ENCODE results near the gene ANGPTL4. TPM values are rescaled to one million over a fixed set of nuclear protein-coding genes. Genes with fewer than 3 reads are reported as not detected.
"Not testable (repeated sequence)": the region's sequence is repeated elsewhere in the genome, so short reads cannot be mapped to it uniquely, and the experiment has no call there.

ANGPTL4 gene
- total RNA-seq, 2 experiments from 2014 or later: 1.7 to 2.9 TPM

DNA sequence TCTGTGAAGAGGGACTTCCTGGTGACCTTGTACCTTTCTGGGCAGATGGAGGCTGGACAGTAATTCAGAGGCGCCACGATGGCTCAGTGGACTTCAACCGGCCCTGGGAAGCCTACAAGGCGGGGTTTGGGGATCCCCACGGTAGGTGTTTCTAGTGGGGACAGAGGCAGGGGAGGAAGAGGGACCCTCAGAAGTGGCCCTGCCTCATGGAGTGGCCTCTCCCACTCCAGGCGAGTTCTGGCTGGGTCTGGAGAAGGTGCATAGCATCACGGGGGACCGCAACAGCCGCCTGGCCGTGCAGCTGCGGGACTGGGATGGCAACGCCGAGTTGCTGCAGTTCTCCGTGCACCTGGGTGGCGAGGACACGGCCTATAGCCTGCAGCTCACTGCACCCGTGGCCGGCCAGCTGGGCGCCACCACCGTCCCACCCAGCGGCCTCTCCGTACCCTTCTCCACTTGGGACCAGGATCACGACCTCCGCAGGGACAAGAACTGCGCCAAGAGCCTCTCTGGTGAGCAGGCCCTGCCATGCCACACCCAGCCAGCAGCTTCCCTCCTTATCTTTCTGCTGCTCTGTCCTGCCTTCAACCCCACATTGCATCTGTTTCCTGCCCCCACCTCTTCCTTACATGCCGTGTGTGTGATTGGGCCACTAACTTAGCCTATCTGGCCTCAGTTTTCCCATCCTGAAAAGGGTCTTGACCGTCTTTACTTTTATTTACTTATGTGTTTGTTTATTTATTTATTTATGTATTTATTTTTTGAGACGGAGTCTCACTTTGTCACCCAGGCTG, 7.3 kb downstream of the ANGPTL4 start:
- POLR2A ChIA-PET: no interaction called here
- peaks cover 5% of the 10 kb centered on the region for H3K4me1 Mint-ChIP-seq (ENCODE audit: low read depth)
- CTCF ChIA-PET: interaction anchor here (0.6 to 1.3 kb wide), 4 partner anchors 18 to 119 kb away, joined by 3 to 7 read pairs (median 4); no protein-coding TSS in a partner anchor

DNA sequence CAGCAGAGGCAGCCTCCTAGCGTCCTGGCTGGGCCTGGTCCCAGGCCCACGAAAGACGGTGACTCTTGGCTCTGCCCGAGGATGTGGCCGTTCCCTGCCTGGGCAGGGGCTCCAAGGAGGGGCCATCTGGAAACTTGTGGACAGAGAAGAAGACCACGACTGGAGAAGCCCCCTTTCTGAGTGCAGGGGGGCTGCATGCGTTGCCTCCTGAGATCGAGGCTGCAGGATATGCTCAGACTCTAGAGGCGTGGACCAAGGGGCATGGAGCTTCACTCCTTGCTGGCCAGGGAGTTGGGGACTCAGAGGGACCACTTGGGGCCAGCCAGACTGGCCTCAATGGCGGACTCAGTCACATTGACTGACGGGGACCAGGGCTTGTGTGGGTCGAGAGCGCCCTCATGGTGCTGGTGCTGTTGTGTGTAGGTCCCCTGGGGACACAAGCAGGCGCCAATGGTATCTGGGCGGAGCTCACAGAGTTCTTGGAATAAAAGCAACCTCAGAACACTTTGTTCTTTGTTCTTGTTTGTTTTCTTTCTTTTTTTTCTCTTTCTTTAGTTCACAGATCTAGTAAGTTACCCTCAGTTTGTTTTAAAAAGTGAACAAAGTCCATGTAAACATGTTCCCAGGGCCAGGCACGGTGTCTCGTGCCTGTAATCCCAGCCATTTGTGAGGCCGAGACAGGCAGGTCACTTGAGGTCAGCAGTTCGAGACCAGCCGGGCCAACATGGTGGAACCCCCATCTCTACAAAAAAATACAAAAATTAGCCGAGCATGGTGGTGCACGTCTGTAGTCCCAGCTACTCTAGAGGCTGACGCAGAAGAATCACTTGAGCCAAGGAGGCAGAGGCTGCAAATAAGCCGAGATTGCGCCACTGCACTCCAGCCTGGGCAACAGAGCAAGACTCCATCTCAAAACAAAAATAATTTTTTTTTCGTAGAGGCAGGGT, 10.2 kb downstream of the ANGPTL4 start:
- POLR2A ChIA-PET: no interaction called here
- H3K27me3 Mint-ChIP-seq: no peaks in the 10 kb centered on the region
- CTCF ChIA-PET: no interaction called here

More for the DNA sequence above, 7.3 kb downstream of the ANGPTL4 start:
- Mint-ChIP-seq H3K27me3 (peaks cover 17% of the 10 kb centered on the region), H3K9me3 (no peaks in the 10 kb centered on the region), H3K27ac (no peak overlapping the region), H3K36me3 (no peaks in the 10 kb centered on the region), H3K4me3 (no peak overlapping the region)
- intact Hi-C loops (cut with micrococcal nuclease): no loop called here
- no peak for DNase-seq

DNA sequence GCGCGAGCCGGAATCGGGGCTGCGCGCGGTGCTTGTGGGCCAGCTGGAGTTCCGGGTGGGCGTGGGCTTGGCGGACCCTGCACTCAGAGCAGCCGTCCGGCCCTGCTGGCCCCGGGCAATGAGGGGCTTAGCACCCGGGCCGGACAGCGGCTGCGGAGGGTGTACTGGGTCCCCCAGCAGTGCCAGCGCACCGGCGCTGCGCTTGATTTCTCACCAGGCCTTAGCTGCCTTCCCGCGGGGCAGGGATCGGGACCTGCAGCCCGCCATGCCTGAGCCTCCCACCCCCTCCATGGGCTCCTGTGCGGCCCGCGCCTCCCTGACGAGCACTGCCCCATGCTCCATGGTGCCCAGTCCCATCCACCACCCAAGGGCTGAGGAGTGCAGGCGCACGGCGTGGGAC, 11.8 kb downstream of the ANGPTL4 start:
- POLR2A ChIA-PET; H3K27me3 Mint-ChIP-seq; H3K4me3 Mint-ChIP-seq; H3K4me1 Mint-ChIP-seq (ENCODE audit: low read depth); H3K27ac Mint-ChIP-seq; intact Hi-C loops (cut with micrococcal nuclease); DNase-seq; H3K9me3 Mint-ChIP-seq; H3K36me3 Mint-ChIP-seq; CTCF ChIA-PET: not testable (repeated sequence)

More for the DNA sequence above, 10.2 kb downstream of the ANGPTL4 start:
- DNase-seq: no peak
- Mint-ChIP-seq H3K4me3 (no peak overlapping the region), H3K4me1 (ENCODE audit: low read depth) (peaks cover 7% of the 10 kb centered on the region), H3K27ac (no peak overlapping the region), H3K36me3 (no peaks in the 10 kb centered on the region), H3K9me3 (no peaks in the 10 kb centered on the region)
- intact Hi-C loops (cut with micrococcal nuclease): no loop called here

DNA sequence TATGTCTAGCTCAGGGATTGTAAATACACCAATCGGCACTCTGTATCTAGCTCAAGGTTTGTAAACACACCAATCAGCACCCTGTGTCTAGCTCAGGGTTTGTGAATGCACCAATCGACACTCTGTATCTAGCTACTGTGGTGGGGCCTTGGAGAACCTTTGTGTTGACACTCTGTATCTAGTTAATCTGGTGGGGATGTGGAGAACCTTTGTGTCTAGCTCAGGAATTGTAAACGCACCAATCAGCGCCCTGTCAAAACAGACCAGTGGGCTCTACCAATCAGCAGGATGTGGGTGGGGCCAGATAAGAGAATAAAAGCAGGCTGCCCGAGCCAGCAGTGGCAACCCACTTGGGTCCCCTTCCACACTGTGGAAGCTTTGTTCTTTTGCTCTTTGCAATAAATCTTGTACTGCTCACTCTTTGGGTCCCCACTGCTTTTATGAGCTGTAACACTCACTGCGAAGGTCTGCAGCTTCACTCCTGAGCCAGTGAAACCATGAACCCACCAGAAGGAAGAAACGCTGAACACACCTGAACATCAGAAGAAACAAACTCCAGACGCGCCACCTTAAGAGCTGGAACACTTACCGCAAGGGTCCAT, 12.5 kb downstream of the ANGPTL4 start:
- DNase-seq; H3K9me3 Mint-ChIP-seq; intact Hi-C loops (cut with micrococcal nuclease); H3K36me3 Mint-ChIP-seq; H3K4me3 Mint-ChIP-seq; H3K27ac Mint-ChIP-seq; H3K27me3 Mint-ChIP-seq; H3K4me1 Mint-ChIP-seq (ENCODE audit: low read depth): not testable (repeated sequence)
- POLR2A ChIA-PET: interaction anchor here (0.6 kb wide), 1 partner anchor 185 kb away, joined by 3 read pairs; no protein-coding TSS in a partner anchor
- CTCF ChIA-PET: interaction anchor here (1.5 kb wide), 1 partner anchor 24 kb away, joined by 4 read pairs; no protein-coding TSS in a partner anchor

DNA sequence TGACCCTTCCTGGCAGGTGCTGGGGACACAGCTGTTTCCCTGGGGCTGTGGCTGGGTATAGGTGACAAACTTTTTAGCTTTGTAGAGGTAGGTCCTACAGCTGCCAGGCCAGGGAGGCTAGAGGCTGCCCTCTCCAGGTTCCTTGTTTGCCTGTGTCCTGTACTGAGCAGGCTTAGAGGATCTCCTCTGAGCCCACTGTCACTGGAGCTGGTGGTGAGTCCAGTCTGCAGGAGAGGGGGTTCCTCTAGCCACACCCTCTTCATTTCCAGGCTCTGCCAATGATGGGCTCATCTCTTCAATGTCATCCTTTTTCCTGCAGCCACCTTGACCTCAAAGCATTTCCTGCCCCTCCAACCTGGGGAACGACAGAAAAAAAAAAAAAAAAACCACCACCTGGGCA, 13.6 kb downstream of the ANGPTL4 start:
- Mint-ChIP-seq H3K4me1 (ENCODE audit: low read depth) (peaks cover 7% of the 10 kb centered on the region), H3K9me3 (peaks cover 2% of the 10 kb centered on the region), H3K4me3 (no peak overlapping the region), H3K27ac (no peak overlapping the region), H3K36me3 (peaks cover 3% of the 10 kb centered on the region), H3K27me3 (no peaks in the 10 kb centered on the region)
- intact Hi-C loops (cut with micrococcal nuclease): no loop called here
- no peak for DNase-seq
- POLR2A ChIA-PET: interaction anchor here (0.5 kb wide), 1 partner anchor 10 kb away, joined by 3 read pairs; no protein-coding TSS in a partner anchor
- CTCF ChIA-PET: interaction anchor here (1.1 to 1.5 kb wide), 2 partner anchors 24 to 25 kb away, joined by 4 read pairs; no protein-coding TSS in a partner anchor

DNA sequence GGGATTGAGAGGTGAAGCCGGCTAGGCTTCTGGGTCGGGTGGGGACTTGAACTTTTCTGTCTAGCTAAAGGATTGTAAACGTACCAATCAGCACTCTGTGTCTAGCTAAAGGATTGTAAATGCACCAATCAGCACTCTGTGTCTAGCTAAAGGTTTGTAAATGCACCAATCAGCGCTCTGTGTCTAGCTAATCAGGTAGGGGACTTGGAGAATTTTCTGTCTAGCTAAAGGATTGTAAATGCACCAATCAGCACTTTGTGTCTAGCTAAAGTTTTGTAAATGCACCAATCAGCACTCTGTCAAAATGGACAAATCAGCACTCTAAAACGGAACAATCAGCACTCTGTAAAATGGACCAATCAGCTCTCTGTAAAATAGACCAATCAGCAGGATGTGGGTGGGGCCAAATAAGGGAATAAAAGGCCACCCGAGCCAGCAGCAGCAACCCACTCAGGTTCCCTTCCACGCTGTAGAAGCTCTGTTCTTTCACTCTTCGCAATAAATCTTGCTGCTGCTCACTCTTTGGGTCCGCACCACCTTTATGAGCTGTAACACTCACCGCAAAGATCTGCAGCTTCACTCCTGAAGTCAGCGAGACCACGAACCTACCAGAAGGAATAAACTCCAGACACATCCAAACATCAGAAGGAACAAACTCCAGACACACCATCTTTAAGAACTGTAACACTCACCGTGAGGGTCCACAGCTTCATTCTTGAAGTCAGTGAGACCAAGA, 15.4 kb downstream of the ANGPTL4 start:
- H3K36me3 Mint-ChIP-seq; H3K4me1 Mint-ChIP-seq (ENCODE audit: low read depth); H3K27me3 Mint-ChIP-seq; DNase-seq; H3K9me3 Mint-ChIP-seq; H3K4me3 Mint-ChIP-seq; H3K27ac Mint-ChIP-seq; intact Hi-C loops (cut with micrococcal nuclease): not testable (repeated sequence)
- POLR2A ChIA-PET: interaction anchor here (0.6 kb wide), 1 partner anchor 9 kb away, joined by 3 read pairs; no protein-coding TSS in a partner anchor
- CTCF ChIA-PET: interaction anchor here (0.6 to 1.1 kb wide), 3 partner anchors 33 to 115 kb away, joined by 3 read pairs; partner anchors contain the start of gene MARCHF2

DNA sequence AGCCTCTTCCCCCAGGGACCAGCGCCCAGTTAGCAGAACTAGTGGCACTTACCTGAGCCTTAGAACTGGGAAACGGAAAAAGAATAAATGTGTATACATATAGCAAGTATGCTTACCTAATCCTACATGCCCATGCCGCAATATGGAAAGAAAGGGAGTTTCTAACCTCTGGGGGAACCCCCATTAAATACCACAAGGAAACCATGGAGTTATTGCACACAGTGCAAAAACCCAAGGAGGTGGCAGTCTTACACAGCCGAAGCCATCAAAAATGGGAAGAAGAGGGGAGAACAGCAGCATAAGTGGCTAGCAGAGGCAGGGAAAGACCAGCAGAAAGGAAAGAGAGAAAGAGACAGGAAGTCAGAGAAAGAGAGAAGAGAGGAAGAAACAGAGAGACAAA, 20.6 kb downstream of the ANGPTL4 start:
- H3K4me3 Mint-ChIP-seq; DNase-seq; H3K27ac Mint-ChIP-seq; H3K4me1 Mint-ChIP-seq (ENCODE audit: low read depth); H3K27me3 Mint-ChIP-seq; intact Hi-C loops (cut with micrococcal nuclease); H3K36me3 Mint-ChIP-seq; CTCF ChIA-PET; H3K9me3 Mint-ChIP-seq: not testable (repeated sequence)
- POLR2A ChIA-PET: interaction anchor here (0.9 kb wide), 1 partner anchor 63 kb away, joined by 3 read pairs; the partner anchor contains the start of genes NDUFA7 and RPS28

DNA sequence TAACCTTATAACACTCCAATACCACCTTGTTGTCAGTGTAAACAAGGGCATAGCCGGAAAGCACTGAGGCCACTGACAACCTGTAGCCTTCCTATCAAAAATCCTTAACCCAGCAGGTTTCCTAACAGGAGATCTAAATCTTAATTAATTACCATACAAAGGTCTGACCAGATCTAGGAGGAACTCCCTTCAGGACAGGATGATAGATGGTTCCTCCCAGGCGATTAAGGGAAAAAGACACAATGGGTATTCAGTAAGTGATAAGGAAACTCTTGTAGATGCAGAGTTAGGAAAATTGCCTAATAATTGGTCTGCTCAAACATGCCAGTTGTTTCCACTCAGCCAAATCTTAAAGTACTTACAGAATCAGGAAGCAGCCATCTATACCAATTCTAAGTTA, 21.1 kb downstream of the ANGPTL4 start:
- H3K27ac Mint-ChIP-seq; H3K36me3 Mint-ChIP-seq; H3K27me3 Mint-ChIP-seq; H3K4me1 Mint-ChIP-seq (ENCODE audit: low read depth); intact Hi-C loops (cut with micrococcal nuclease); H3K4me3 Mint-ChIP-seq; CTCF ChIA-PET; POLR2A ChIA-PET; DNase-seq; H3K9me3 Mint-ChIP-seq: not testable (repeated sequence)

DNA sequence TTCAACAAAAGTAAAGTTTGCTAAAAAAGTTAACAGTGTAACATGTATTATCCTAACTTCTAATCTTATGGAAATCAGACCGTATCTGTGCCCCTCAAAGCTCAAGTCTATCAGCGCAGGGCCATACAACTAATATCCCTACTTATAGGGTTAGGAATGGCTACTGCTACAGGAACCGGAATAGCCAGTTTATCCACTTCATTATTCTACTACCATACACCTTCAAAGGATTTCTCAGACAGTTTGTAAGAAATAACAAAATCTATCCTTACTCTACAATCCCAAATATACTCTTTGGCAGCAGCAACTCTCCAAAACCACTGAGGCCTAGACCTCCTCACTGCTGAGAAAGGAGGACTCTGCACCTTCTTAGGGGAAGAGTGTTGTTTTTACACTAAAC, 21.6 kb downstream of the ANGPTL4 start:
- intact Hi-C loops (cut with micrococcal nuclease); H3K27me3 Mint-ChIP-seq; H3K4me3 Mint-ChIP-seq; H3K4me1 Mint-ChIP-seq (ENCODE audit: low read depth); POLR2A ChIA-PET; H3K9me3 Mint-ChIP-seq; DNase-seq; CTCF ChIA-PET; H3K36me3 Mint-ChIP-seq; H3K27ac Mint-ChIP-seq: not testable (repeated sequence)

DNA sequence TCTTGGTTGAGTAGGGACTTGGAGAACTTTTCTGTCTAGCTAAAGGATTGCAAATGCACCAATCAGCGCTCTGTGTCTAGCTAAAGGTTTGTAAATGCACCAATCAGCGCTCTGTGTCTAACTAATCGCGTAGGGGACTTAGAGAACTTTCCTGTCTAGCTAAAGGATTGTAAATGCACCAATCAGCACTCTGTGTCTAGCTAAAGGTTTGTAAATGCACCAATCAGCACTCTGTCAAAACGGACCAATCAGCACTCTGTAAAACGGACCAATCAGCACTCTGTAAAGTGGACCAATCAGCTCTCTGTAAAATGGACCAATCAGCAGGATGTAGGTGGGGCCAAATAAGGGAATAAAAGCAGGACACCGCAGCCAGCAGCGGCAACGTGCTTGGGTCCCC, 22.5 kb downstream of the ANGPTL4 start:
- H3K27me3 Mint-ChIP-seq; H3K9me3 Mint-ChIP-seq; H3K4me1 Mint-ChIP-seq (ENCODE audit: low read depth); intact Hi-C loops (cut with micrococcal nuclease); H3K27ac Mint-ChIP-seq; DNase-seq; H3K4me3 Mint-ChIP-seq; H3K36me3 Mint-ChIP-seq; POLR2A ChIA-PET: not testable (repeated sequence)
- CTCF ChIA-PET: interaction anchor here (0.8 to 1.0 kb wide), 2 partner anchors 27 to 33 kb away, joined by 3 to 6 read pairs; partner anchors contain the start of gene MARCHF2

DNA sequence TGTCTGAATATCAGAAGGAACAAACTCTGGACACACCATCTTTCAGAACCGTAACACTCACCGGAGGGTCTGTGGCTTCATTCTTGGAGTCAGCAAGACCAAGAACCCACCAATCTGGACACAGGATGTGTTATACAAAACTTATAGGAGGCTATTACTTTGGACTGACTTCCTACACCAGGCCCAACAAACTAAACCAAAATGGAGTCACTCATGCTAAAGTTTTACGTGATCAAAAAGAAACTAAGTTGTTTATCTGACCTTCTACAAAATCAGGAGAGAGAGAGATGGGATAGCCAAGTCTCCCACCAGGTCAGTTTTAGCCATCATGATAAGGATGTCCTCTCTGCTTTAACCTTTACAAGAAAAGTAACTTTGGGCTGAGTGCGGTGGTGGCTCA, 23.0 kb downstream of the ANGPTL4 start:
- peaks cover 7% of the 10 kb centered on the region for H3K9me3 Mint-ChIP-seq
- H3K36me3 Mint-ChIP-seq: peaks cover 3% of the 10 kb centered on the region
- H3K4me1 Mint-ChIP-seq (ENCODE audit: low read depth): peaks cover 14% of the 10 kb centered on the region
- intact Hi-C loops (cut with micrococcal nuclease): no loop called here
- no peak overlapping the region for H3K4me3 Mint-ChIP-seq
- ChIA-PET POLR2A (interaction anchor here (0.6 kb wide), 1 partner anchor 10 kb away, joined by 3 read pairs; no protein-coding TSS in a partner anchor), CTCF (interaction anchor here (0.7 to 1.0 kb wide), 2 partner anchors 33 to 217 kb away, joined by 3 to 4 read pairs; no protein-coding TSS in a partner anchor)
- no peak overlapping the region for H3K27ac Mint-ChIP-seq
- DNase-seq: no peak
- H3K27me3 Mint-ChIP-seq: no peaks in the 10 kb centered on the region
